ENCODE measurements around the gene ZNF488. TPM values are rescaled to one million over a fixed set of nuclear protein-coding genes. Genes with fewer than 3 reads are reported as not detected.

ZNF488 gene
- total and polyA plus RNA-seq, 8 donors, result 0.38 to 3.1 (median 2.0) TPM

DNA sequence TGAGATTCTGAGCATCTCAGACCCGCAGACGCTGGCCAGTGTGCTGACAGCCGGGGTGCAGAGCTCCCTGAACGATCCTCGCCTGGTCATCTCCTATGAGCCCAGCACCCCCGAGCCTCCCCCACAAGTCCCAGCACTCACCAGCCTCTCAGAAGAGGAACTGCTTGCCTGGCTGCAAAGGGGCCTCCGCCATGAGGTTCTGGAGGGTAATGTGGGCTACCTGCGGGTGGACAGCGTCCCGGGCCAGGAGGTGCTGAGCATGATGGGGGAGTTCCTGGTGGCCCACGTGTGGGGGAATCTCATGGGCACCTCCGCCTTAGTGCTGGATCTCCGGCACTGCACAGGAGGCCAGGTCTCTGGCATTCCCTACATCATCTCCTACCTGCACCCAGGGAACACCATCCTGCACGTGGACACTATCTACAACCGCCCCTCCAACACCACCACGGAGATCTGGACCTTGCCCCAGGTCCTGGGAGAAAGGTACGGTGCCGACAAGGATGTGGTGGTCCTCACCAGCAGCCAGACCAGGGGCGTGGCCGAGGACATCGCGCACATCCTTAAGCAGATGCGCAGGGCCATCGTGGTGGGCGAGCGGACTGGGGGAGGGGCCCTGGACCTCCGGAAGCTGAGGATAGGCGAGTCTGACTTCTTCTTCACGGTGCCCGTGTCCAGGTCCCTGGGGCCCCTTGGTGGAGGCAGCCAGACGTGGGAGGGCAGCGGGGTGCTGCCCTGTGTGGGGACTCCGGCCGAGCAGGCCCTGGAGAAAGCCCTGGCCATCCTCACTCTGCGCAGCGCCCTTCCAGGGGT, 35.2 kb downstream of the ZNF488 start:
- TF ChIP-seq, protein P1, sequence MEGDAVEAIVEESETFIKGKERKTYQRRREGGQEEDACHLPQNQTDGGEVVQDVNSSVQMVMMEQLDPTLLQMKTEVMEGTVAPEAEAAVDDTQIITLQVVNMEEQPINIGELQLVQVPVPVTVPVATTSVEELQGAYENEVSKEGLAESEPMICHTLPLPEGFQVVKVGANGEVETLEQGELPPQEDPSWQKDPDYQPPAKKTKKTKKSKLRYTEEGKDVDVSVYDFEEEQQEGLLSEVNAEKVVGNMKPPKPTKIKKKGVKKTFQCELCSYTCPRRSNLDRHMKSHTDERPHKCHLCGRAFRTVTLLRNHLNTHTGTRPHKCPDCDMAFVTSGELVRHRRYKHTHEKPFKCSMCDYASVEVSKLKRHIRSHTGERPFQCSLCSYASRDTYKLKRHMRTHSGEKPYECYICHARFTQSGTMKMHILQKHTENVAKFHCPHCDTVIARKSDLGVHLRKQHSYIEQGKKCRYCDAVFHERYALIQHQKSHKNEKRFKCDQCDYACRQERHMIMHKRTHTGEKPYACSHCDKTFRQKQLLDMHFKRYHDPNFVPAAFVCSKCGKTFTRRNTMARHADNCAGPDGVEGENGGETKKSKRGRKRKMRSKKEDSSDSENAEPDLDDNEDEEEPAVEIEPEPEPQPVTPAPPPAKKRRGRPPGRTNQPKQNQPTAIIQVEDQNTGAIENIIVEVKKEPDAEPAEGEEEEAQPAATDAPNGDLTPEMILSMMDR (IDR thresholded peaks at IDR 0.05), result no peak
- no peaks in the 10 kb centered on the region for H3K36me3 ChIP-seq
- H3K27ac ChIP-seq, result no peak overlapping the region
- H3K27me3 ChIP-seq, result no peaks in the 10 kb centered on the region
- intact Hi-C loops (cut with DNase I), result no loop called here
- DNase-seq (peak in 1 of 4 donors; percentile 70), ATAC-seq (no peak)
- no peak overlapping the region for H3K4me3 ChIP-seq
- no peaks in the 10 kb centered on the region for H3K9me3 ChIP-seq
- H3K4me1 ChIP-seq, result no peaks in the 10 kb centered on the region

DNA sequence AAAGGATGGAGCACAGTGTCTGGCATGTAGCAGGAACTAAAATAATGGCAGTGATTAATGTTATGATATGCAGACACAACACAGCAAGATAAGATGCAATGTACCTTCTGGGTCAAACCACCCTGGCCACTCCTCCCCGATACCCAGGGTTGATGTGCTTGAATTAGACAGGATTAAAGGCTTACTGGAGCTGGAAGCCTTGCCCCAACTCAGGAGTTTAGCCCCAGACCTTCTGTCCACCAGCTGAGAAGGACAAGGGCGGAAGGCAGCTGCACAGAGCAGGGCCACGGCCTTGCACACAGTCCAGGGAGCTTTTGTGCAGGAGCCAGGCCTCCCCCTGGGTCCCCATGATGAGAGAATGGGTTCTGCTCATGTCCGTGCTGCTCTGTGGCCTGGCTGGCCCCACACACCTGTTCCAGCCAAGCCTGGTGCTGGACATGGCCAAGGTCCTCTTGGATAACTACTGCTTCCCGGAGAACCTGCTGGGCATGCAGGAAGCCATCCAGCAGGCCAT, 35.9 kb downstream of the ZNF488 start, which contains the start of gene RBP3:
TSS of gene RBP3 (plus strand) at position 226 of the 514 bp plus-strand sequence. CDS start at position 348, 122 bp downstream.
- Histone ChIP-seq H3K27me3 (no peaks in the 10 kb centered on the region), H3K36me3 (no peaks in the 10 kb centered on the region), H3K4me1 (no peaks in the 10 kb centered on the region), H3K9me3 (no peaks in the 10 kb centered on the region), H3K4me3 (no peak within 1 kb of the TSS), H3K27ac (no peak within 1 kb of the TSS)
- TF ChIP-seq, protein P1 (IDR thresholded peaks at IDR 0.05), result no peak
- ATAC-seq (no peak), DNase-seq (no peak)
- intact Hi-C loops (cut with DNase I), result no loop called here

DNA sequence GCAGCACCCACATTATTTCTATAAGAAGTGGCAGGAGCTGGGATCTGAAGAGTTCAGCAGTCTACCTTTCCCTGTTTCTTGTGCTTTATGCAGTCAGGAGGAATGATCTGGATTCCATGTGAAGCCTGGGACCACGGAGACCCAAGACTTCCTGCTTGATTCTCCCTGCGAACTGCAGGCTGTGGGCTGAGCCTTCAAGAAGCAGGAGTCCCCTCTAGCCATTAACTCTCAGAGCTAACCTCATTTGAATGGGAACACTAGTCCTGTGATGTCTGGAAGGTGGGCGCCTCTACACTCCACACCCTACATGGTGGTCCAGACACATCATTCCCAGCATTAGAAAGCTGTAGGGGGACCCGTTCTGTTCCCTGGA, 36.8 kb downstream of the ZNF488 start:
- DNase-seq, result no peak
- no peak for ATAC-seq
- intact Hi-C loops (cut with DNase I), result no loop called here

DNA sequence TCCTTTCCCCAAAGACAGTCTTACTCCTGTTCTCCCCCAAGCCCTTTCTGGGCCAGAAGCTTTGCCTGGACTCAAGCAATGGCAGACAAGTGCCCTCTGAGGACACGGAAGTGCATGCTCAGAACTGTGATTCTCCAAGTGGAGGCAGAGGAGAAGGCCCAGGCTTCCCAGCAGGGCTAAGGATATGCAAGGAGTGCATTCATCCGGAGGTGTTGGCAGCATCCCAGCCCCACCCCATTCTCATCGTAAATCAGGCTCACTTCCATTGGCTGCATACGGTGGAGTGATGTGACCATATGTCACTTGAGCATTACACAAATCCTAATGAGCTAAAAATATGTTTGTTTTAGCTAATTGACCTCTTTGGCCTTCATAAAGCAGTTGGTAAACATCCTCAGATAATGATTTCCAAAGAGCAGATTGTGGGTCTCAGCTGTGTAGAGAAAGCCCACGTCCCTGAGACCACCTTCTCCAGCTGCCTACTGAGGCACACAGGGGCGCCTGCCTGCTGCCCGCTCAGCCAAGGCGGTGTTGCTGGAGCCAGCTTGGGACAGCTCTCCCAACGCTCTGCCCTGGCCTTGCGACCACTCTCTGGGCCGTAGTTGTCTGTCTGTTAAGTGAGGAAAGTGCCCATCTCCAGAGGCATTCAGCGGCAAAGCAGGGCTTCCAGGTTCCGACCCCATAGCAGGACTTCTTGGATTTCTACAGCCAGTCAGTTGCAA, 37.4 kb downstream of the ZNF488 start:
- ATAC-seq (peak; percentile 80), DNase-seq (peak in 1 of 4 donors; percentile 56)
- H3K27me3 ChIP-seq, result no peaks in the 10 kb centered on the region
- H3K4me3 ChIP-seq, result no peak overlapping the region
- intact Hi-C loops (cut with DNase I), result no loop called here
- no peaks in the 10 kb centered on the region for H3K4me1 ChIP-seq
- TF ChIP-seq, protein P1 (IDR thresholded peaks at IDR 0.05), result no peak
- no peaks in the 10 kb centered on the region for H3K9me3 ChIP-seq
- no peaks in the 10 kb centered on the region for H3K36me3 ChIP-seq
- H3K27ac ChIP-seq, result no peak overlapping the region

More for the DNA sequence above, 36.8 kb downstream of the ZNF488 start:
- no peaks in the 10 kb centered on the region for H3K36me3 ChIP-seq
- no peak overlapping the region for H3K4me3 ChIP-seq
- no peaks in the 10 kb centered on the region for H3K9me3 ChIP-seq
- H3K27ac ChIP-seq, result no peak overlapping the region
- H3K4me1 ChIP-seq, result no peaks in the 10 kb centered on the region
- TF ChIP-seq, protein P1 (IDR thresholded peaks at IDR 0.05), result no peak
- H3K27me3 ChIP-seq, result no peaks in the 10 kb centered on the region

All from left lung (tissue), 10 donors.